HepG2 (cell line): ENCODE measurements around the gene SHISAL1. TPM values are rescaled to one million over a fixed set of nuclear protein-coding genes. Genes with fewer than 3 reads are reported as not detected.
"Not testable (repeated sequence)": the region's sequence is repeated elsewhere in the genome, so short reads cannot be mapped to it uniquely, and the experiment has no call there.

Source experiments
- ATAC-seq: fragments of 200-7000 bp; cut with Tn5 transposase; 3 replicates; pipeline ENCODE4 v1.9.1; 2020; ENCODE audit warnings: mild to moderate bottlenecking, moderate library complexity
- BruUV-seq: library from RNA; stranded (reverse); fragments of 400-500 nt; replicated peaks from 2 replicates; lab custom pipeline; 2021; lab: Mats Ljungman, UMichigan
- CTCF ChIA-PET: fragments of 300-600 bp; formaldehyde crosslinking; extraction: SDS; loops from one replicate; lab custom pipeline; 2021; ENCODE audit warnings: low total read pairs, inconsistent platforms, low intra/inter-chr PET ratio; lab: Yijun Ruan, JAX
- POLR2A ChIA-PET: fragments of 350-600 bp; sonication (Branson Sonifier 250); formaldehyde crosslinking; loops from one replicate; lab custom pipeline; 2020; ENCODE audit warnings: antibody characterized with exemption, inconsistent platforms; lab: Yijun Ruan, JAX
- DNase-seq: peaks from one replicate; pipeline ENCODE4 v3.0.0-alpha.2; 2015; ENCODE audit warnings: low spot score
- FAIRE-seq: peaks from 3 replicates; lab custom pipeline; 2011; peaks lifted over from hg19 to GRCh38; lab: Jason Lieb, UNC
- H2AFZ ChIP-seq: one replicate; pipeline ENCODE4 v1.6.1; 2011; ENCODE audit warnings: low read length, inconsistent platforms
- H3K27ac ChIP-seq: fragments of 300-600 bp; 3 replicates; pipeline ENCODE4 v1.8.0; 2011; ENCODE audit warnings: mixed run types, mild to moderate bottlenecking, mixed read lengths, low read length, inconsistent platforms; ENCODE audit not compliant: insufficient read depth; ENCODE audit errors: extremely low read length
- H3K27me3 ChIP-seq, 2 experiments: fragments of 200-600 bp in 1 of 2; 2 replicates in 1 of 2; 3 replicates in 1 of 2; pipeline versions ENCODE4 v1.6.0 to v1.8.0; 2011; ENCODE audit warnings: low read length in 2 of 2, mild to moderate bottlenecking in 2 of 2, moderate library complexity in 2 of 2, inconsistent platforms in 1 of 2; ENCODE audit not compliant: insufficient read depth in 2 of 2, control insufficient read depth in 1 of 2
- H3K36me3 ChIP-seq, 2 experiments: fragments of 200-600 bp in 1 of 2; replicated peaks in 1 of 2; 2 replicates in 1 of 2; 3 replicates in 1 of 2; pipeline versions ENCODE4 v1.5.1 to v1.8.0; 2011; ENCODE audit warnings: low read length in 2 of 2, inconsistent platforms in 1 of 2; ENCODE audit not compliant: insufficient read depth in 2 of 2, control insufficient read depth in 1 of 2
- H3K4me1 ChIP-seq: 2 replicates; pipeline ENCODE4 v1.5.1; 2012; ENCODE audit warnings: low read length, inconsistent platforms; ENCODE audit not compliant: insufficient read depth
- H3K4me2 ChIP-seq: 2 replicates; pipeline ENCODE4 v1.6.0; 2011; ENCODE audit warnings: low read depth, low read length, inconsistent platforms
- H3K4me3 ChIP-seq, 3 experiments: fragments of 200-600 bp in 1 of 3; sonication (generic), shearing (Covaris generic) in 1 of 3; replicated peaks in 1 of 3; 2 replicates each; pipeline ENCODE4 v1.5.1; 2011 to 2016; ENCODE audit warnings: low read length in 3 of 3, inconsistent platforms in 2 of 3, low read depth in 2 of 3, mild to moderate bottlenecking in 2 of 3, control low read depth in 1 of 3, mixed read lengths in 1 of 3; ENCODE audit not compliant: insufficient read depth in 1 of 3
- H3K79me2 ChIP-seq: one replicate; pipeline ENCODE4 v1.6.1; 2011; ENCODE audit warnings: low read length, inconsistent platforms; ENCODE audit not compliant: insufficient read depth
- H3K9ac ChIP-seq: 2 replicates; pipeline ENCODE4 v1.6.0; 2011; ENCODE audit warnings: mild to moderate bottlenecking, low read depth, low read length, inconsistent platforms; ENCODE audit not compliant: insufficient read depth
- H3K9me3 ChIP-seq: 2 replicates; pipeline ENCODE4 v1.5.1; 2012; ENCODE audit warnings: mild to moderate bottlenecking, low read length
- H4K20me1 ChIP-seq: 2 replicates; pipeline ENCODE4 v1.6.0; 2011; ENCODE audit warnings: inconsistent platforms, mild to moderate bottlenecking, low read length, moderate library complexity; ENCODE audit not compliant: insufficient read depth
- ATF7 ChIP-seq, 2 experiments: fragments of 450-650 bp in 1 of 2; sonication (generic) in 1 of 2; formaldehyde crosslinking in 1 of 2; IDR thresholded peaks; 2 replicates each; pipeline versions ENCODE4 v1.4.0 to v1.6.1; 2016 to 2020; ENCODE audit warnings: antibody characterized with exemption in 1 of 2, mild to moderate bottlenecking in 1 of 2, missing genetic modification reagents in 1 of 2
- FOXK2 ChIP-seq: fragments of 450-650 bp; IDR thresholded peaks from 2 replicates; pipeline ENCODE4 v1.6.1; 2016
- NAIF1 ChIP-seq: sonication (generic); formaldehyde crosslinking; IDR thresholded peaks from 2 replicates; pipeline ENCODE4 v1.5.0; 2020; ENCODE audit warnings: mild to moderate bottlenecking, missing genetic modification reagents, borderline replicate concordance
- PCBP2 ChIP-seq: fragments of 200-400 bp; formaldehyde crosslinking; optimal IDR thresholded peaks from 2 replicates; pipeline ENCODE3; 2018; ENCODE audit warnings: low read length, low read depth; ENCODE audit not compliant: poor library complexity, severe bottlenecking
- POLR2G ChIP-seq: fragments of 200-400 bp; formaldehyde crosslinking; IDR thresholded peaks from 2 replicates; pipeline ENCODE4 v1.6.1; 2018; ENCODE audit warnings: mild to moderate bottlenecking, low read depth, low read length, moderate library complexity
- PTBP1 ChIP-seq: fragments of 200-400 bp; formaldehyde crosslinking; IDR thresholded peaks from 2 replicates; pipeline ENCODE4 v1.6.1; 2018; ENCODE audit warnings: low read length, low read depth; ENCODE audit not compliant: poor library complexity, severe bottlenecking
- ZMAT3 ChIP-seq: sonication (generic); formaldehyde crosslinking; conservative IDR thresholded peaks from 2 replicates; pipeline ENCODE4 v1.7.0; 2021; ENCODE audit warnings: missing genetic modification reagents
- ZNF766 ChIP-seq: sonication (generic); formaldehyde crosslinking; IDR thresholded peaks from 2 replicates; pipeline ENCODE4 v1.5.0; 2020; ENCODE audit warnings: missing genetic modification reagents, borderline replicate concordance
- WGBS: methylation state at CpG from one replicate; pipeline ENCODE4 v1.1.6; 2017; ENCODE audit warnings: low lambda C conversion rate; 5-methylcytosine and 5-hydroxymethylcytosine counted together
- in situ Hi-C: cut with HindIII; loops from 2 replicates; pipeline ENCODE4 v1.10.0; 2017; ENCODE audit warnings: low pct_unique_long_range_greater_than_20kb; ENCODE audit not compliant: extremely low pct_ligation_motif_present
- intact Hi-C: fragments of 100-400 bp; cut with micrococcal nuclease; formaldehyde crosslinking; loops from one replicate; pipeline ENCODE4 v1.10.0; 2022; ENCODE audit not compliant: unreplicated experiment
- polyA plus RNA-seq, 8 experiments: library from polyadenylated mRNA; depleted of rRNA in 3 of 8; stranded (reverse) in 7 of 8; unstranded in 1 of 8; fragments of >200 nt; fragmentation: Illumina TruSeq in 4 of 8; extraction: Trizol in 4 of 8; gene quantifications; 2 replicates each; pipeline versions ENCODE4 v1.2.1 to v1.2.3, GENCODE V29; 2011 to 2016; ENCODE audit warnings: low read depth in 4 of 8, missing spikeins in 1 of 8, mixed read lengths in 1 of 8; ENCODE audit not compliant: insufficient read depth in 1 of 8
- total RNA-seq, 5 experiments: library from RNA; depleted of rRNA; stranded (reverse); fragments of >200 nt; fragmentation: Illumina TruSeq; extraction: Trizol; gene quantifications; 2 replicates each; pipeline ENCODE4 v1.2.3, GENCODE V29; 2016; ENCODE audit warnings: low read depth in 1 of 5
- TF ChIP-seq, protein P1 (sequence below): conservative IDR thresholded peaks from 2 replicates; pipeline ENCODE4 v1.6.1; 2018; ENCODE audit warnings: missing genetic modification reagents

Gene SHISAL1
- total and polyA plus RNA-seq, 2 of the 13 experiments (the other 11 are each of a cell fraction or from before 2014, with no cell fraction given), result not detected

DNA sequence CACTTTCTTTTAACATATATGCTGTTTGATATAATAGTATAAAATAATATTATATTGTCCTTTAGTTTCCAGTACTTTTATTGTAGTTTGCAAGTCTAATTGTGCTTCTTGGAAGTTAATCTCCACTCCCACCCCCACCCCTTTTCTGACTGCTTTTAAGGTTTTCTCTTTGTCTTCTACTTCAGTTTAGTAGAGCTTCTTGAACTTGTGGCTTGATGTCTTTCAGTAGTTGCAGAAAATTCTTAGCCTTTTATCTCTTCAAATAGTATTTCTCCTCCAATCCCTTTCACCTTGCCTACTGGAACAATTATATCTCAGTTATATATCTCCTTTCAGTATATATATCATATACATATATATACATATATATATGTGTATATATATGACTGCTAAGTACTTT is 75.5 kb downstream of the SHISAL1 start (continued):
- TF ChIP-seq FOXK2 (no peak), NAIF1 (no peak), PTBP1 (no peak), ZMAT3 (CRISPR knock-in tag) (no peak), ZNF766 (CRISPR knock-in tag) (no peak), PCBP2 (no peak), ATF7 (IDR thresholded peaks at IDR 0.05) (no peak), ATF7 (CRISPR knock-in tag; IDR thresholded peaks at IDR 0.05) (no peak), POLR2G (no peak)
- TF ChIP-seq, protein P1, sequence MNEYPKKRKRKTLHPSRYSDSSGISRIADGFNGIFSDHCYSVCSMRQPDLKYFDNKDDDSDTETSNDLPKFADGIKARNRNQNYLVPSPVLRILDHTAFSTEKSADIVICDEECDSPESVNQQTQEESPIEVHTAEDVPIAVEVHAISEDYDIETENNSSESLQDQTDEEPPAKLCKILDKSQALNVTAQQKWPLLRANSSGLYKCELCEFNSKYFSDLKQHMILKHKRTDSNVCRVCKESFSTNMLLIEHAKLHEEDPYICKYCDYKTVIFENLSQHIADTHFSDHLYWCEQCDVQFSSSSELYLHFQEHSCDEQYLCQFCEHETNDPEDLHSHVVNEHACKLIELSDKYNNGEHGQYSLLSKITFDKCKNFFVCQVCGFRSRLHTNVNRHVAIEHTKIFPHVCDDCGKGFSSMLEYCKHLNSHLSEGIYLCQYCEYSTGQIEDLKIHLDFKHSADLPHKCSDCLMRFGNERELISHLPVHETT (CRISPR knock-in tag), result no peak

DNA sequence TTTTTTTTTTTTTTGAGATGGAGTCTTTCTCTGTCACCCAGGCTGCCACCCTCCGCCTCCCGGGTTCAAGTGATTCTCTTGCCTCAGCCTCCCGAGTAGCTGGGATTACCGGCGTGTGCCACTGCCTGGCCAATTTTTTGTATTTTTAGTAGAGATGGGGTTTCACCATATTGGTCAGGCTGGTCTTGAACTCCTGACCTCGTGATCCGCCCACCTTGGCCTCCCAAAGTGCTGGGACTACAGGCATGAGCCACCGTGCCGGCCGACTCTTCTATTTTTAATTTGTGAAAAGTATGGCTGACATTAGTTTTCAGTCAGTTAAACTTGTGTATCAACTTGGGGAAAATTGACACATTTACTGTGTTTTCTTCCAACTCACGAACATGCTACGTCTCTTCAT is 78.4 kb downstream of the SHISAL1 start:
- H3K9ac ChIP-seq, POLR2A ChIA-PET, H3K9me3 ChIP-seq, H2AFZ ChIP-seq, H3K27me3 ChIP-seq, intact Hi-C loops, in situ Hi-C loops, H4K20me1 ChIP-seq, CTCF ChIA-PET, H3K4me1 ChIP-seq, H3K36me3 ChIP-seq, H3K4me3 ChIP-seq, DNase-seq, H3K79me2 ChIP-seq, H3K4me2 ChIP-seq, FAIRE-seq, H3K27ac ChIP-seq, BruUV-seq, ATAC-seq: not testable (repeated sequence)
- WGBS, result 38% methylated on average over 12 of the region's 12 CpGs
